Fibroblast of mammary gland (primary cell): ENCODE results near the gene PDGFRB.

Source experiments
- DNase-seq: peaks from one replicate; pipeline ENCODE4 v3.0.0-alpha.2; 2010; ENCODE audit warnings: low read depth
- H3K4me3 ChIP-seq: 2 replicates; pipeline ENCODE4 v1.5.1; 2011; ENCODE audit warnings: low read depth, mild to moderate bottlenecking, low read length, moderate library complexity; ENCODE audit not compliant: control insufficient read depth
- CTCF ChIP-seq: conservative IDR thresholded peaks from 2 replicates; pipeline ENCODE4 v1.5.1; 2011; ENCODE audit warnings: low read depth, low read length, inconsistent platforms; ENCODE audit not compliant: control insufficient read depth, insufficient read depth

The PDGFRB gene

GRCh38 chr5:150075233-150075632 is 80.4 kb downstream of the PDGFRB start:
- no peak for DNase-seq
- no peak overlapping the region for H3K4me3 ChIP-seq
- no peak for TF ChIP-seq CTCF

GRCh38 chr5:150073677-150074076 is 82.0 kb downstream of the PDGFRB start:
- no peak for TF ChIP-seq CTCF
- no peak overlapping the region for H3K4me3 ChIP-seq
- DNase-seq: no peak

GRCh38 chr5:150073086-150073625 is 82.5 kb downstream of the PDGFRB start:
- no peak for DNase-seq
- no peak for TF ChIP-seq CTCF
- H3K4me3 ChIP-seq: no peak overlapping the region

- no peak for TF ChIP-seq CTCF
Observed at GRCh38 chr5:150070821-150071220, 84.8 kb downstream of the PDGFRB start.

GRCh38 chr5:150069672-150070627 is 85.7 kb downstream of the PDGFRB start:
- no peak for DNase-seq
- no peak for TF ChIP-seq CTCF
- no peak overlapping the region for H3K4me3 ChIP-seq

More at GRCh38 chr5:150070821-150071220, 84.8 kb downstream of the PDGFRB start:
- H3K4me3 ChIP-seq: no peak overlapping the region
- no peak for DNase-seq

GRCh38 chr5:150068961-150069645 is 86.5 kb downstream of the PDGFRB start:
- no peak for TF ChIP-seq CTCF
- DNase-seq: no peak
- no peak overlapping the region for H3K4me3 ChIP-seq
